H9 (cell line): ENCODE results near the gene DVL3. TPM values are rescaled to one million over a fixed set of nuclear protein-coding genes. Genes with fewer than 3 reads are reported as not detected.

ENCODE experiments used
- DNase-seq: peaks from one replicate; pipeline ENCODE4 v3.0.0-alpha.2; 2017
- H2AFZ ChIP-seq: one replicate; pipeline ENCODE4 v1.6.1; 2013; ENCODE audit warnings: mild to moderate bottlenecking, low read length, control low read depth, moderate library complexity
- H2AK5ac ChIP-seq: 2 replicates; pipeline ENCODE4 v1.6.1; 2013; ENCODE audit warnings: low read length, control low read depth, mixed read lengths; ENCODE audit not compliant: insufficient read length
- H2BK120ac ChIP-seq: one replicate; pipeline ENCODE4 v1.6.1; 2013; ENCODE audit warnings: low read depth, mild to moderate bottlenecking, low read length, control low read depth, inconsistent platforms; ENCODE audit not compliant: poor library complexity, severe bottlenecking
- H2BK12ac ChIP-seq: 2 replicates; pipeline ENCODE4 v1.6.1; 2013; ENCODE audit warnings: low read length, control low read depth, mixed read lengths, low read depth; ENCODE audit not compliant: insufficient read length
- H2BK15ac ChIP-seq: 2 replicates; pipeline ENCODE4 v1.6.1; 2013; ENCODE audit warnings: low read depth, low read length, control low read depth
- H2BK20ac ChIP-seq: one replicate; pipeline ENCODE4 v1.6.1; 2013; ENCODE audit warnings: low read depth, mild to moderate bottlenecking, low read length, control low read depth, inconsistent platforms; ENCODE audit not compliant: poor library complexity, severe bottlenecking
- H2BK5ac ChIP-seq: 2 replicates; pipeline ENCODE4 v1.6.1; 2013; ENCODE audit warnings: low read length, control low read depth, mixed read lengths; ENCODE audit not compliant: insufficient read length
- H3K14ac ChIP-seq: 2 replicates; pipeline ENCODE4 v1.6.1; 2013; ENCODE audit warnings: low read length, control low read depth; ENCODE audit not compliant: insufficient read depth
- H3K18ac ChIP-seq: 2 replicates; pipeline ENCODE4 v1.6.1; 2013; ENCODE audit warnings: low read depth, mild to moderate bottlenecking, mixed read lengths, low read length, control low read depth; ENCODE audit not compliant: insufficient read length
- H3K23ac ChIP-seq: 2 replicates; pipeline ENCODE4 v1.6.1; 2013; ENCODE audit warnings: low read length, control low read depth, mixed read lengths, low read depth; ENCODE audit not compliant: insufficient read length
- H3K23me2 ChIP-seq: 2 replicates; pipeline ENCODE4 v1.6.1; 2013; ENCODE audit warnings: low read depth, mild to moderate bottlenecking, mixed read lengths, low read length, control low read depth; ENCODE audit not compliant: insufficient read length, poor library complexity, severe bottlenecking
- H3K27ac ChIP-seq: 2 replicates; pipeline ENCODE4 v1.5.1; 2013; ENCODE audit warnings: low read length, control low read depth, mixed read lengths, low read depth; ENCODE audit not compliant: insufficient read length
- H3K27me3 ChIP-seq: 2 replicates; pipeline ENCODE4 v1.6.1; 2013; ENCODE audit warnings: low read length, control low read depth, inconsistent platforms; ENCODE audit not compliant: insufficient read depth
- H3K4ac ChIP-seq: 2 replicates; pipeline ENCODE4 v1.6.1; 2013; ENCODE audit warnings: low read depth, mild to moderate bottlenecking, control low read depth, inconsistent platforms, low read length, moderate library complexity
- H3K4me1 ChIP-seq: 2 replicates; pipeline ENCODE4 v1.6.1; 2013; ENCODE audit warnings: low read length, control low read depth, inconsistent platforms; ENCODE audit not compliant: insufficient read depth
- H3K4me2 ChIP-seq: 2 replicates; pipeline ENCODE4 v1.6.1; 2013; ENCODE audit warnings: low read length, control low read depth, mixed read lengths; ENCODE audit not compliant: insufficient read length, insufficient read depth
- H3K56ac ChIP-seq: 2 replicates; pipeline ENCODE4 v1.6.1; 2013; ENCODE audit warnings: low read depth, mild to moderate bottlenecking, mixed read lengths, low read length, control low read depth; ENCODE audit not compliant: insufficient read length
- H3K79me1 ChIP-seq: 2 replicates; pipeline ENCODE4 v1.6.1; 2013; ENCODE audit warnings: low read depth, mild to moderate bottlenecking, moderate library complexity, low read length, control low read depth, inconsistent platforms; ENCODE audit not compliant: insufficient read depth, poor library complexity, severe bottlenecking
- H3K79me2 ChIP-seq: 2 replicates; pipeline ENCODE4 v1.6.1; 2013; ENCODE audit warnings: low read length, control low read depth, inconsistent platforms; ENCODE audit not compliant: insufficient read depth
- H3K9ac ChIP-seq: 2 replicates; pipeline ENCODE4 v1.6.1; 2013; ENCODE audit warnings: low read length, control low read depth, mixed read lengths; ENCODE audit not compliant: insufficient read length; ENCODE audit errors: extremely low read depth
- H3K9me3 ChIP-seq: one replicate; pipeline ENCODE4 v1.6.1; 2013; ENCODE audit warnings: low read depth, low read length, inconsistent platforms; ENCODE audit not compliant: control insufficient read depth
- H3T11ph ChIP-seq: one replicate; pipeline ENCODE4 v1.6.1; 2013; ENCODE audit warnings: mild to moderate bottlenecking, low read length, control low read depth, inconsistent platforms
- H4K20me1 ChIP-seq: one replicate; pipeline ENCODE4 v1.6.1; 2013; ENCODE audit not compliant: control insufficient read depth, insufficient read length, insufficient read depth
- H4K5ac ChIP-seq: 2 replicates; pipeline ENCODE4 v1.6.1; 2013; ENCODE audit warnings: low read depth, mild to moderate bottlenecking, mixed read lengths, low read length, control low read depth; ENCODE audit not compliant: insufficient read length
- H4K8ac ChIP-seq: replicated peaks from 2 replicates; pipeline ENCODE4 v1.6.1; 2013; ENCODE audit warnings: low read length, control low read depth, mixed read lengths, low read depth; ENCODE audit not compliant: insufficient read length
- H4K91ac ChIP-seq: 2 replicates; pipeline ENCODE4 v1.6.1; 2013; ENCODE audit warnings: low read depth, mild to moderate bottlenecking, moderate library complexity, mixed read lengths, low read length, control low read depth; ENCODE audit not compliant: insufficient read length
- H3K27ac Mint-ChIP-seq, 3 experiments: 2 replicates in 2 of 3; 3 replicates in 1 of 3; pipeline ENCODE4 v1.8.0; 2020 to 2021; ENCODE audit warnings: mixed read lengths in 3 of 3, mild to moderate bottlenecking in 1 of 3, moderate library complexity in 1 of 3
- H3K27me3 Mint-ChIP-seq: 2 replicates; pipeline ENCODE4 v1.8.0; 2021; ENCODE audit warnings: low read depth, mild to moderate bottlenecking, moderate library complexity, mixed read lengths
- H3K36me3 Mint-ChIP-seq, 3 experiments: 2 replicates in 2 of 3; 3 replicates in 1 of 3; pipeline ENCODE4 v1.8.0; 2020 to 2021; ENCODE audit warnings: low read depth in 3 of 3, mixed read lengths in 3 of 3; ENCODE audit not compliant: insufficient read depth in 1 of 3
- H3K4me1 Mint-ChIP-seq, 2 experiments: 2 replicates each; pipeline ENCODE4 v1.8.0; 2020; ENCODE audit warnings: mixed read lengths in 2 of 2
- H3K4me3 Mint-ChIP-seq, 2 experiments: 2 replicates in 1 of 2; 3 replicates in 1 of 2; pipeline ENCODE4 v1.8.0; 2020 to 2021; ENCODE audit warnings: mild to moderate bottlenecking in 2 of 2, mixed read lengths in 2 of 2, moderate library complexity in 1 of 2
- H3K9me3 Mint-ChIP-seq, 2 experiments: 2 replicates in 1 of 2; 3 replicates in 1 of 2; pipeline ENCODE4 v1.8.0; 2020; ENCODE audit warnings: mild to moderate bottlenecking in 2 of 2, mixed read lengths in 2 of 2, moderate library complexity in 1 of 2
- CTCF ChIP-seq: fragments of 200-600 bp; sonication (generic); conservative IDR thresholded peaks from 3 replicates; pipeline ENCODE4 v1.8.0; 2021; ENCODE audit warnings: antibody characterized with exemption, mild to moderate bottlenecking
- WGBS: extraction: QIAGEN DNeasy Blood & Tissue Kit; methylation state at CpG from one replicate; pipeline ENCODE4 v1.1.7; 2013; ENCODE audit warnings: missing lambda C conversion rate, low lambda C conversion rate, mixed read lengths; ENCODE audit not compliant: insufficient read length; ENCODE audit errors: extremely low coverage; 5-methylcytosine and 5-hydroxymethylcytosine counted together
- total RNA-seq: library from RNA; stranded (reverse); gene quantifications from 2 replicates; pipeline ENCODE4 v1.2.1, GENCODE V29; 2021

Gene DVL3
- total RNA-seq, 1 experiment from 2014 or later, result 64.7 TPM

- H2BK5ac ChIP-seq, result no peak overlapping the region
- Mint-ChIP-seq H3K4me1 (peaks cover 25 to 33% of the 10 kb centered on the region in 2 experiments), H3K4me3 (no peak overlapping the region), H3K27me3 (no peaks in the 10 kb centered on the region; the same call in 1 of the 2 replicates), H3K27ac (no peak overlapping the region), H3K36me3 (peaks cover under 1 to 5% (median 4%) of the 10 kb centered on the region in 3 experiments; a peak in 5 of 7 replicates), H3K9me3 (no peaks in the 10 kb centered on the region)
- no peak overlapping the region for H2BK120ac ChIP-seq
- H3K23me2 ChIP-seq, result peaks cover 13% of the 10 kb centered on the region
- no peak overlapping the region for H3K4ac ChIP-seq
- H2BK15ac ChIP-seq, result no peak overlapping the region
- H2BK12ac ChIP-seq, result no peak overlapping the region
- H4K91ac ChIP-seq, result no peak overlapping the region
- no peak overlapping the region for H3K27ac ChIP-seq
- H2AFZ ChIP-seq, result no peak overlapping the region
- H4K8ac ChIP-seq, result no peak overlapping the region
- H3K14ac ChIP-seq, result no peak overlapping the region
- H3K27me3 ChIP-seq, result no peaks in the 10 kb centered on the region
- DNase-seq, result no peak
- no peak for TF ChIP-seq CTCF
- H3K79me2 ChIP-seq, result no peaks in the 10 kb centered on the region; the same call in 1 of the 2 replicates
- no peak overlapping the region for H3K9ac ChIP-seq
- no peaks in the 10 kb centered on the region for H3K79me1 ChIP-seq
- H4K5ac ChIP-seq, result no peak overlapping the region
- H2AK5ac ChIP-seq, result no peak overlapping the region
- no CpG with 5 or more reads among the region's 4 CpGs for WGBS
- H2BK20ac ChIP-seq, result no peak overlapping the region
- no peak overlapping the region for H3T11ph ChIP-seq
- no peak overlapping the region for H3K18ac ChIP-seq
- no peak overlapping the region for H3K4me2 ChIP-seq
- H4K20me1 ChIP-seq, result no peaks in the 10 kb centered on the region
- H3K9me3 ChIP-seq, result no peaks in the 10 kb centered on the region
- no peak overlapping the region for H3K23ac ChIP-seq
- no peak overlapping the region for H3K56ac ChIP-seq
- no peaks in the 10 kb centered on the region; the same call in 1 of the 2 replicates for H3K4me1 ChIP-seq
These were observed 22.2 kb upstream of the DVL3 start for GRCh38 chr3:184132945-184133344.
